ENCODE data around the gene PUS7.
"Not testable (repeated sequence)": the region's sequence is repeated elsewhere in the genome, so short reads cannot be mapped to it uniquely, and the experiment has no call there.

Gene PUS7

DNA sequence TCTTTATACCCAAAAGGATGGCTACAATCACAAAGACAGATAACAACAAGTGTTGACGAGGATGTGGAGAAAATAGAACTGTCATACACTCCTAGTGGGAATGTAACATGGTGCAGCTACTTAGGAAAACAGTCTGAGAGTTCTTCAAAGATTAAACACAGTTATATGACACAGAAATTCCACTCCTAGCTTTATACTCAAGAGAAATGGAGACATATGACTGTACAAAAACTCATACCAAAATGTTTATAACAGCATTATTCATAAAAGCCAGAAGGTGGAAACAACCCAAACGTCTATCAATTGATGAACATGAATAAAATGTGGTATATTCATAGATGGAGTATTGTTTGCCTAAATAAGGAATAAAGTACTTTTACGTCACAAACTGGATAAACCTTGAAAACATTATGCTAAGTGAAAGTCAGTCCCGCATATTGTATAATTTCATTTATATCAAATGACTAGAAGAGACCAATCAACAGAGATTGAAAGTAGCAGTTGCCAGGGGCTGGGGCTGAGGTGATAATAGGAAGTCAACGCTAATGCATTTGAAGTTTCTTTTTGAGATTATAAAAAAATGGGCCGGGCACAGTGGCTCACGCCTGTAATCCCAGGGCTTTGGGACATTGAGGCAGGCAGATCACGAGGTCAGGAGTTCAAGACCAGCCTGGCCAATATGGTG lies 71.8 kb downstream of the PUS7 start:
- H3K36me3 ChIP-seq (ENCODE audit: control insufficient read depth in 1 of 2, insufficient read depth in 2 of 2, low read length in 2 of 2) = no peaks in the 10 kb centered on the region
- no peak overlapping the region for H4K91ac ChIP-seq (ENCODE audit: low read depth, low read length)
- H3K27me3 ChIP-seq (ENCODE audit: insufficient read depth, low read length) = no peaks in the 10 kb centered on the region
- H3K14ac ChIP-seq (ENCODE audit: low read length) = no peak overlapping the region
- H2BK5ac ChIP-seq (ENCODE audit: low read depth, low read length, poor library complexity) = no peak overlapping the region
- no peak overlapping the region for H2BK120ac ChIP-seq (ENCODE audit: insufficient read depth, low read length, poor library complexity)
- no peak overlapping the region for H4K8ac ChIP-seq (ENCODE audit: low read depth, low read length)
- H3K4ac ChIP-seq (ENCODE audit: low read depth, low read length) = no peak overlapping the region
- no peak overlapping the region for H3K23ac ChIP-seq (ENCODE audit: low read length)
- H3K9ac ChIP-seq (ENCODE audit: low read length) = no peak overlapping the region
- H3K4me3 ChIP-seq (ENCODE audit: low read depth, low read length) = no peak overlapping the region
- H3K4me1 ChIP-seq (ENCODE audit: control insufficient read depth in 1 of 2, insufficient read depth in 2 of 2, low read length in 2 of 2) = no peaks in the 10 kb centered on the region
- no peak overlapping the region for H3K4me2 ChIP-seq (ENCODE audit: low read length)
- no peak overlapping the region for H3K18ac ChIP-seq (ENCODE audit: low read length)
- H3K79me1 ChIP-seq (ENCODE audit: low read length) = no peaks in the 10 kb centered on the region
- H3K27ac ChIP-seq (ENCODE audit: low read depth, low read length) = no peak overlapping the region
- H2BK12ac ChIP-seq (ENCODE audit: low read length) = no peak overlapping the region
- H2AFZ ChIP-seq (ENCODE audit: insufficient read depth, low read length, poor library complexity) = no peak overlapping the region
- no peaks in the 10 kb centered on the region for H3K9me3 ChIP-seq (ENCODE audit: insufficient read depth, low read depth, low read length)
- no peaks in the 10 kb centered on the region for H3K79me2 ChIP-seq (ENCODE audit: control insufficient read depth, insufficient read depth, low read length, poor library complexity)
- no peak for DNase-seq
- no peak overlapping the region for H4K12ac ChIP-seq (ENCODE audit: low read depth, low read length)
- no peak overlapping the region for H2AK5ac ChIP-seq (ENCODE audit: low read length)
- WGBS (ENCODE audit: extremely low coverage, insufficient coverage, insufficient read length) = no CpG with 5 or more reads among the region's 8 CpGs

DNA sequence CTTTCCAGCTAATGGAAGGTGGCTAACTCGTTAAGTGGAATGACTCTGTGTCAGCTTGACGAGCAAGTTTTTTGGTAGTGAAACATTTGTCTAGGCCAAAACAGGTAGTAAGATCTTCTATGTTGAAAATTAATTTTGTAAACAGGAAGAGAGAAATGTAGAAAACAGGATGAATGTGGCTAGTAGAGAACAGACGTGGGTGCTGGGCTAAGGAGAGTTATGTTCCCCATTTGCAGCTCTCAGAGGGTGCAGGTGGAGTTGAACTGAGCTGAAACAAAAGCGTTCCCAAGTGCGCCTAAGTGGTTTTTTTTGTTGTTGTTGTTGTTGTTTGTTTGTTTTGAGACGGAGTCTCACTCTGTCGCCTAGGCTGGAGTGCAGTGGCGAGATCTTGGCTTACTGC lies 73.9 kb downstream of the PUS7 start:
- Histone ChIP-seq H3K14ac (ENCODE audit: low read length) (no peak overlapping the region), H3K4me2 (ENCODE audit: low read length) (no peak overlapping the region)
- WGBS (ENCODE audit: extremely low coverage, insufficient coverage, insufficient read length) = no CpG with 5 or more reads among the region's 8 CpGs

DNA sequence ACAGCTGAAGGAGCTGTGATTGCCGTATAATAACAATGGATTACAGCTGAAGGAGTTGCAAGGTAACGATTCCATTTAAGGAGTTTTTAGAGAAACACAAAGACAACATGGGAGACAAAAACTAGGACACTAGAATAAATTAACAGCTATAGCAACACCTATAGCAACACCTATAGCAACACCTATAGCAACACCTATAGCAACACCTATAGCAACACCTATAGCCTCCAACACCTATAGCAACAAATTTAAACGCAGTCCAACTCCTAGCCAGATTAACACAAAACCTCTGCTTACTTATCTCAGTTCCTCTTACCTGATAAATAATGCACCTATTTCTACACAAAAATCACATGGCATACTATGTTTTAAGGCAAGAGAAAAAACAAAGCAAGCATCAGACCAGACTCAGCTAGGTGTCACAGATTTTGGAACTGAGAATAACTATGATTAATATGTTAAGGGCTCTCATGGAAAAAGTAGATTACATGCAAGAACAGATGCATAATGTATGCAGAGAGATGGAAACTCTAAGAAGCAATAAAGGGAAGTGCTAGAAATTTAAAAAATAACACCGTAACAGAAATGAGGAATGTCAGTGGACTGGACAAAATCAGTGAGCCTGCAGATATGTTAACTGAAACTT lies 77.6 kb downstream of the PUS7 start:
- no peak overlapping the region for H3K4me3 ChIP-seq (ENCODE audit: low read depth, low read length)
- H3K18ac ChIP-seq (ENCODE audit: low read length) = no peak overlapping the region
- no peak overlapping the region for H3K4ac ChIP-seq (ENCODE audit: low read depth, low read length)

More for the DNA sequence above, 73.9 kb downstream of the PUS7 start:
- H2BK5ac ChIP-seq (ENCODE audit: low read depth, low read length, poor library complexity) = no peak overlapping the region
- no peak overlapping the region for H2BK12ac ChIP-seq (ENCODE audit: low read length)
- no peaks in the 10 kb centered on the region for H3K79me2 ChIP-seq (ENCODE audit: control insufficient read depth, insufficient read depth, low read length, poor library complexity)
- no peak overlapping the region for H2AK5ac ChIP-seq (ENCODE audit: low read length)
- DNase-seq = no peak
- no peaks in the 10 kb centered on the region for H3K36me3 ChIP-seq (ENCODE audit: control insufficient read depth in 1 of 2, insufficient read depth in 2 of 2, low read length in 2 of 2)
- H3K27me3 ChIP-seq (ENCODE audit: insufficient read depth, low read length) = no peaks in the 10 kb centered on the region
- no peak overlapping the region for H2AFZ ChIP-seq (ENCODE audit: insufficient read depth, low read length, poor library complexity)
- H4K91ac ChIP-seq (ENCODE audit: low read depth, low read length) = no peak overlapping the region
- H3K4me3 ChIP-seq (ENCODE audit: low read depth, low read length) = no peak overlapping the region
- no peaks in the 10 kb centered on the region for H3K79me1 ChIP-seq (ENCODE audit: low read length)
- no peak overlapping the region for H2BK120ac ChIP-seq (ENCODE audit: insufficient read depth, low read length, poor library complexity)
- no peaks in the 10 kb centered on the region for H3K4me1 ChIP-seq (ENCODE audit: control insufficient read depth in 1 of 2, insufficient read depth in 2 of 2, low read length in 2 of 2)
- no peak overlapping the region for H3K9ac ChIP-seq (ENCODE audit: low read length)
- H4K12ac ChIP-seq (ENCODE audit: low read depth, low read length) = no peak overlapping the region
- no peaks in the 10 kb centered on the region for H3K9me3 ChIP-seq (ENCODE audit: insufficient read depth, low read depth, low read length)
- no peak overlapping the region for H3K18ac ChIP-seq (ENCODE audit: low read length)
- H3K27ac ChIP-seq (ENCODE audit: low read depth, low read length) = no peak overlapping the region
- H4K8ac ChIP-seq (ENCODE audit: low read depth, low read length) = no peak overlapping the region
- H3K23ac ChIP-seq (ENCODE audit: low read length) = no peak overlapping the region
- no peak overlapping the region for H3K4ac ChIP-seq (ENCODE audit: low read depth, low read length)

DNA sequence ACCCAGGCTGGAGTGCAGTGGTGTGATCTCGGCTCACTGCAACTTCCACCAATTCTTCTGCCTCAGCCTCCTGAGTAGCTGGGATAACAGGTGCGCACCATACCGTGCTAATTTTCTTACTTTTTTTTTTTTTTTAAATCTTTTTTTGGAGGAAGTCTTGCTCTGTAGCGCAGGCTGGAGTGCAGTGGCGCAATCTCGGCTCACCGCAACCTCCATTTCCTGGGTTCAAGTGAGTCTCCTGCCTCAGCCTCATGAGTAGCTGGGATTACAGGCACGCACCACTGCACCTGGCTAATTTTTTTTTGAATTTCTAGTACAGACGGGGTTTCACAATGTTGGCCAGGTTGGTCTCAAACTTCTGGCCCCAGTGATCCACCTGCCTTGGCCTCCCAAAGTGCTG lies 79.9 kb downstream of the PUS7 start:
- H3K4me2 ChIP-seq (ENCODE audit: low read length); H3K4ac ChIP-seq (ENCODE audit: low read depth, low read length); H4K12ac ChIP-seq (ENCODE audit: low read depth, low read length); H2AK5ac ChIP-seq (ENCODE audit: low read length); H2BK120ac ChIP-seq (ENCODE audit: insufficient read depth, low read length, poor library complexity); H3K23ac ChIP-seq (ENCODE audit: low read length); DNase-seq; H3K79me1 ChIP-seq (ENCODE audit: low read length); H3K27me3 ChIP-seq (ENCODE audit: insufficient read depth, low read length); H2BK12ac ChIP-seq (ENCODE audit: low read length); H3K9ac ChIP-seq (ENCODE audit: low read length); H4K91ac ChIP-seq (ENCODE audit: low read depth, low read length); H3K4me3 ChIP-seq (ENCODE audit: low read depth, low read length); H2BK5ac ChIP-seq (ENCODE audit: low read depth, low read length, poor library complexity); H3K14ac ChIP-seq (ENCODE audit: low read length); H3K4me1 ChIP-seq (ENCODE audit: control insufficient read depth in 1 of 2, insufficient read depth in 2 of 2, low read length in 2 of 2); H3K18ac ChIP-seq (ENCODE audit: low read length); H3K27ac ChIP-seq (ENCODE audit: low read depth, low read length); H3K9me3 ChIP-seq (ENCODE audit: insufficient read depth, low read depth, low read length); H2AFZ ChIP-seq (ENCODE audit: insufficient read depth, low read length, poor library complexity); H4K8ac ChIP-seq (ENCODE audit: low read depth, low read length); H3K36me3 ChIP-seq (ENCODE audit: control insufficient read depth in 1 of 2, insufficient read depth in 2 of 2, low read length in 2 of 2); H3K79me2 ChIP-seq (ENCODE audit: control insufficient read depth, insufficient read depth, low read length, poor library complexity): not testable (repeated sequence)
- no CpG with 5 or more reads among the region's 9 CpGs for WGBS (ENCODE audit: extremely low coverage, insufficient coverage, insufficient read length)

More for the DNA sequence above, 77.6 kb downstream of the PUS7 start:
- Histone ChIP-seq H3K36me3 (ENCODE audit: control insufficient read depth in 1 of 2, insufficient read depth in 2 of 2, low read length in 2 of 2) (no peaks in the 10 kb centered on the region), H4K91ac (ENCODE audit: low read depth, low read length) (no peak overlapping the region), H3K27ac (ENCODE audit: low read depth, low read length) (no peak overlapping the region), H3K9ac (ENCODE audit: low read length) (no peak overlapping the region), H3K9me3 (ENCODE audit: insufficient read depth, low read depth, low read length) (no peaks in the 10 kb centered on the region), H2AK5ac (ENCODE audit: low read length) (no peak overlapping the region), H2AFZ (ENCODE audit: insufficient read depth, low read length, poor library complexity) (no peak overlapping the region), H3K27me3 (ENCODE audit: insufficient read depth, low read length) (no peaks in the 10 kb centered on the region), H3K14ac (ENCODE audit: low read length) (no peak overlapping the region), H4K8ac (ENCODE audit: low read depth, low read length) (no peak overlapping the region), H3K79me1 (ENCODE audit: low read length) (no peaks in the 10 kb centered on the region), H3K4me2 (ENCODE audit: low read length) (no peak overlapping the region), H3K4me1 (ENCODE audit: control insufficient read depth in 1 of 2, insufficient read depth in 2 of 2, low read length in 2 of 2) (no peaks in the 10 kb centered on the region), H4K12ac (ENCODE audit: low read depth, low read length) (no peak overlapping the region), H3K79me2 (ENCODE audit: control insufficient read depth, insufficient read depth, low read length, poor library complexity) (no peaks in the 10 kb centered on the region), H2BK120ac (ENCODE audit: insufficient read depth, low read length, poor library complexity) (no peak overlapping the region), H2BK5ac (ENCODE audit: low read depth, low read length, poor library complexity) (no peak overlapping the region), H3K23ac (ENCODE audit: low read length) (no peak overlapping the region), H2BK12ac (ENCODE audit: low read length) (no peak overlapping the region)
- WGBS (ENCODE audit: extremely low coverage, insufficient coverage, insufficient read length) = no CpG with 5 or more reads among the region's 4 CpGs
- DNase-seq = no peak

Data from trophoblast cell (in vitro differentiated cells and primary cell).